MM.1S (cell line): ENCODE results near the gene PPOX.

ENCODE experiments used
- DNase-seq: peaks from one replicate; pipeline ENCODE4 v3.0.0-alpha.2; 2015
- H2AFZ ChIP-seq: fragments of 300-600 bp; sonication (generic); 2 replicates; pipeline ENCODE4 v1.6.0; 2016; ENCODE audit warnings: antibody characterized with exemption, low read length
- H3F3A ChIP-seq: fragments of 300-600 bp; sonication (generic); 2 replicates; pipeline ENCODE4 v1.6.1; 2016; ENCODE audit warnings: mild to moderate bottlenecking, antibody characterized with exemption, low read length, moderate library complexity, mixed read lengths; ENCODE audit not compliant: insufficient read depth
- H3K27ac ChIP-seq: fragments of 300-600 bp; sonication (generic); 2 replicates; pipeline ENCODE4 v1.5.1; 2016; ENCODE audit warnings: mild to moderate bottlenecking, low read length
- H3K27me3 ChIP-seq: fragments of 300-600 bp; sonication (generic); replicated peaks from 2 replicates; pipeline ENCODE4 v1.6.0; 2016; ENCODE audit warnings: low read length; ENCODE audit not compliant: insufficient read depth
- H3K36me3 ChIP-seq: fragments of 300-600 bp; sonication (generic); replicated peaks from 2 replicates; pipeline ENCODE4 v1.6.1; 2016; ENCODE audit warnings: mild to moderate bottlenecking, low read length, mixed read lengths; ENCODE audit not compliant: insufficient read depth
- H3K4me1 ChIP-seq: fragments of 300-600 bp; sonication (generic); 2 replicates; pipeline ENCODE4 v1.6.1; 2016; ENCODE audit warnings: low read length, mixed read lengths
- H3K4me2 ChIP-seq: fragments of 300-600 bp; sonication (generic); 2 replicates; pipeline ENCODE4 v1.6.0; 2016; ENCODE audit warnings: low read depth, low read length
- H3K4me3 ChIP-seq: fragments of 300-600 bp; sonication (generic); 2 replicates; pipeline ENCODE4 v1.5.1; 2016; ENCODE audit warnings: low read length, mixed read lengths
- H3K79me2 ChIP-seq: fragments of 300-600 bp; sonication (generic); 2 replicates; pipeline ENCODE4 v1.6.1; 2016; ENCODE audit warnings: mixed run types, low read length, mixed read lengths
- H3K9ac ChIP-seq: fragments of 300-600 bp; sonication (generic); 2 replicates; pipeline ENCODE4 v1.6.1; 2016; ENCODE audit warnings: low read length, mixed read lengths
- H3K9me2 ChIP-seq: fragments of 300-600 bp; sonication (generic); replicated peaks from 2 replicates; pipeline ENCODE4 v1.6.1; 2016; ENCODE audit warnings: mild to moderate bottlenecking, low read length, mixed read lengths; ENCODE audit not compliant: insufficient read depth
- H3K9me3 ChIP-seq: fragments of 300-600 bp; sonication (generic); replicated peaks from 2 replicates; pipeline ENCODE4 v1.6.1; 2016; ENCODE audit warnings: mild to moderate bottlenecking, low read length, mixed read lengths; ENCODE audit not compliant: insufficient read depth
- H4K20me1 ChIP-seq: fragments of 300-600 bp; sonication (generic); 2 replicates; pipeline ENCODE4 v1.6.1; 2016; ENCODE audit warnings: mild to moderate bottlenecking, low read length, moderate library complexity, mixed read lengths; ENCODE audit not compliant: insufficient read depth
- CTCF ChIP-seq: fragments of 300-600 bp; sonication (generic); IDR thresholded peaks from 2 replicates; pipeline ENCODE4 v1.5.1; 2016; ENCODE audit warnings: antibody characterized with exemption, low read length, mixed read lengths
- EZH2 ChIP-seq: fragments of 300-600 bp; sonication (generic); optimal IDR thresholded peaks from 2 replicates; pipeline ENCODE3; 2017; ENCODE audit warnings: low read depth, mild to moderate bottlenecking, antibody characterized with exemption, low read length, mixed read lengths
- EZH2phosphoT487 ChIP-seq: fragments of 300-600 bp; sonication (generic); IDR thresholded peaks from 2 replicates; pipeline ENCODE4 v1.6.1; 2018; ENCODE audit warnings: antibody characterized with exemption, low read length

PPOX gene

GRCh38 chr1:161196111-161196510 is 29.9 kb downstream of the PPOX start:
- no peak overlapping the region for H3K27ac ChIP-seq
- no peaks in the 10 kb centered on the region for H3K9me3 ChIP-seq
- H3K4me3 ChIP-seq: no peak overlapping the region
- no peaks in the 10 kb centered on the region for H3K27me3 ChIP-seq
- DNase-seq: no peak
- no peaks in the 10 kb centered on the region for H3K36me3 ChIP-seq
- 0 out of 2 replicates have a peak, but pooled peaks cover 4% of the 10 kb centered on the region for H3F3A ChIP-seq
- no peaks in the 10 kb centered on the region for H4K20me1 ChIP-seq
- no peak for TF ChIP-seq EZH2
- TF ChIP-seq EZH2phosphoT487: no peak
- no peak for TF ChIP-seq CTCF
- peaks cover 13% of the 10 kb centered on the region for H3K4me1 ChIP-seq
- H3K9me2 ChIP-seq: no peaks in the 10 kb centered on the region
- H3K79me2 ChIP-seq: no peaks in the 10 kb centered on the region
- no peak overlapping the region for H3K4me2 ChIP-seq
- H3K9ac ChIP-seq: no peak overlapping the region
- no peak overlapping the region for H2AFZ ChIP-seq

DNA sequence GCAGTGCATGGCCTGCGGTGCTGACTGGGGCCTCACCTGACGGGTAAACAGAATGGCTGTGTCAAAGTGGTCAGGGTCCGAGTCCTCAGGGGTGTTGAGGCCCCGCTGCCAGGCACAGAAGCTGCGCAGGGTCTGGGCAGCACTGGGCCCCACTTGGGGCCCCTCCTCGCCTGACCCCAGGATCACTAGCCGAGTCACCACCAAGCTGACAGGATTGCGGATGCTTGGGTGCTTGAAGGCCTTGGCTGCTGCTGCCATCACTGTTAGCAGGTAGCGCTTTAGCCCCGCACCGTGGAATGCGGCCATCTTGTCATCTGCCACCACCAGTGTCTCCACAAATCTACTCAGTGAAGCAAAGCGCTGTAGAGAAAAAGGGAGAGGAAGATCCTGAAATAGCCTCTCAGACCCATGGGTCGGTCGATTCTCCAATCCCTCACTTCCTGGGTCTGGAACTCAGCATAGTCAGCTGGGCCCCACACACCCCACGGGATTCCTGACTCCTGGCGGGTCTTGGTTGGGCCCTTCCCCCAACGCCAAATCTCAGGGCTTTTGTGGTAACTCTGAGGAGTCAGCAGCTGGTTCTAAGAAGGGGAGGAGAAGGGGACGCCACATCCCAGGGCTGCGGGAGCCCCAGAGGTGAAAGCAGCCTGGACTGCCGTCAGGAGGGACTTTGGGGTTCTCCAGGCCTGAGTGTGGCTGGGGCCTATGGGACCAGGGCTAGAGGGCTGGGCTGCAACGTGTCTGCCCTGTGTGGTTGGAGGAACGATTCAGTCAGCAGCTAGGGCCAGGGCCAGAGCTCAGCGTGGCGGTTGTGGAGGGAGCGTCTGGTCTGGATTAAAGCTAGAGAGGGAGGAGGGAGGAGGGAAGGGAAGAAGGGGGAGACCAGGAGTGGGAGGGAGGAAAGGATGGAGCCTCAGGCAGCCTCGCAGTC is 30.6 kb downstream of the PPOX start:
- Histone ChIP-seq H3K79me2 (peaks cover 2% of the 10 kb centered on the region; the same call in 1 of the 2 replicates), H3K9me3 (no peaks in the 10 kb centered on the region), H2AFZ (no peak overlapping the region), H3K4me1 (peaks cover 20% of the 10 kb centered on the region), H3K9me2 (no peaks in the 10 kb centered on the region), H3K4me2 (no peak overlapping the region), H3K27me3 (no peaks in the 10 kb centered on the region), H3K27ac (no peak overlapping the region), H3K4me3 (no peak overlapping the region), H3K36me3 (no peaks in the 10 kb centered on the region), H3K9ac (no peak overlapping the region), H3F3A (0 out of 2 replicates have a peak, but pooled peaks cover 4% of the 10 kb centered on the region), H4K20me1 (no peaks in the 10 kb centered on the region)
- TF ChIP-seq EZH2phosphoT487: no peak
- no peak for TF ChIP-seq EZH2
- no peak for TF ChIP-seq CTCF
- no peak for DNase-seq

DNA sequence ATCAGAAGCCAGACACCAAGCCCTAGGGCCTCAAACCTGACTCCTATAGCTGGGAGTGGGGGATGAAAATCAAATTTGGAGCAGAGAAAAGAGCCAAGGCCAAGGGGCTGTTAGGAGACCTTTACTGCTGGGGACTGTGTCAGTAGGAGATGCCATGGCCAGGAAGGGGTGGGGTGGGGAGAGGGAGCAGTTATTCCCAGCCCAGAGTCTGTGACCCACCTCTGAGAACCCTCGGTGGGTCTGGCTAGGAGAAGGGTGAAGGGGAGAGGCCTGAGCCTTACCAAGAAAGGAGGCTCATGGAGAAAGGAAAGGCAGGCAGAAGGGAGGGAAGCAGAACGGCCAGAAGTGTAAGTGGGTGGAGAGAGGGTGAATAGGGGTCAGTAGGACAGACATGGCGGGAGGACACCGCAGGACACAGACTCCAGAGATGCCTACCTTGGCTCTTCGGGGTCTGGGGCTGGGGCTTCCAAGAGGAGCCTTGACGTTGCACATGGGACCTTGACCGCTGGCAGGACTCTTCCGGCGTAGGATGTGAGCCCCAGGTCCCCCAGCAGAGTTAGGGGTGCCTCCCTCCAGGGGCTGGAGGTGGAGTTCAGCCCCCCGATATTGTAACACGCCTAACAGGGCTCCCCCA is 31.5 kb downstream of the PPOX start:
- Histone ChIP-seq H3K27me3 (no peaks in the 10 kb centered on the region), H3K9me2 (no peaks in the 10 kb centered on the region), H3F3A (0 out of 2 replicates have a peak, but pooled peaks cover 4% of the 10 kb centered on the region), H3K27ac (no peak overlapping the region), H3K9me3 (no peaks in the 10 kb centered on the region), H3K4me3 (no peak overlapping the region), H3K79me2 (peaks cover 9% of the 10 kb centered on the region), H3K36me3 (no peaks in the 10 kb centered on the region), H3K4me1 (peaks cover 19% of the 10 kb centered on the region), H3K9ac (no peak overlapping the region), H2AFZ (no peak overlapping the region), H4K20me1 (no peaks in the 10 kb centered on the region), H3K4me2 (no peak overlapping the region)
- TF ChIP-seq EZH2 (no peak), CTCF (no peak), EZH2phosphoT487 (no peak)
- no peak for DNase-seq
